ENCODE measurements around the gene ESPNL. TPM values are rescaled to one million over a fixed set of nuclear protein-coding genes. Genes with fewer than 3 reads are reported as not detected.

ESPNL gene
- total RNA-seq, 1 donor from 2014 or later = not detected

- Mint-ChIP-seq H3K27me3 (ENCODE audit: unreplicated experiment) (no peaks in the 10 kb centered on the region), H3K27ac (ENCODE audit: unreplicated experiment) (no peak overlapping the region), H3K9me3 (ENCODE audit: unreplicated experiment) (no peaks in the 10 kb centered on the region), H3K4me1 (ENCODE audit: unreplicated experiment) (peaks cover 10% of the 10 kb centered on the region), H3K36me3 (ENCODE audit: unreplicated experiment) (no peaks in the 10 kb centered on the region), H3K4me3 (ENCODE audit: unreplicated experiment) (no peak overlapping the region)
- no peak for DNase-seq (ENCODE audit: extremely low spot score, unreplicated experiment)
- TF ChIP-seq, protein P1, sequence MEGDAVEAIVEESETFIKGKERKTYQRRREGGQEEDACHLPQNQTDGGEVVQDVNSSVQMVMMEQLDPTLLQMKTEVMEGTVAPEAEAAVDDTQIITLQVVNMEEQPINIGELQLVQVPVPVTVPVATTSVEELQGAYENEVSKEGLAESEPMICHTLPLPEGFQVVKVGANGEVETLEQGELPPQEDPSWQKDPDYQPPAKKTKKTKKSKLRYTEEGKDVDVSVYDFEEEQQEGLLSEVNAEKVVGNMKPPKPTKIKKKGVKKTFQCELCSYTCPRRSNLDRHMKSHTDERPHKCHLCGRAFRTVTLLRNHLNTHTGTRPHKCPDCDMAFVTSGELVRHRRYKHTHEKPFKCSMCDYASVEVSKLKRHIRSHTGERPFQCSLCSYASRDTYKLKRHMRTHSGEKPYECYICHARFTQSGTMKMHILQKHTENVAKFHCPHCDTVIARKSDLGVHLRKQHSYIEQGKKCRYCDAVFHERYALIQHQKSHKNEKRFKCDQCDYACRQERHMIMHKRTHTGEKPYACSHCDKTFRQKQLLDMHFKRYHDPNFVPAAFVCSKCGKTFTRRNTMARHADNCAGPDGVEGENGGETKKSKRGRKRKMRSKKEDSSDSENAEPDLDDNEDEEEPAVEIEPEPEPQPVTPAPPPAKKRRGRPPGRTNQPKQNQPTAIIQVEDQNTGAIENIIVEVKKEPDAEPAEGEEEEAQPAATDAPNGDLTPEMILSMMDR (IDR thresholded peaks at IDR 0.05) = no peak
Observed at GRCh38 chr2:238133499-238134392, 33.6 kb downstream of the ESPNL start.

- H3K9me3 Mint-ChIP-seq (ENCODE audit: unreplicated experiment) = no peaks in the 10 kb centered on the region
- no peak overlapping the region for H3K4me3 Mint-ChIP-seq (ENCODE audit: unreplicated experiment)
- DNase-seq (ENCODE audit: extremely low spot score, unreplicated experiment) = no peak
- H3K27ac Mint-ChIP-seq (ENCODE audit: unreplicated experiment) = no peak overlapping the region
- H3K27me3 Mint-ChIP-seq (ENCODE audit: unreplicated experiment) = no peaks in the 10 kb centered on the region
- H3K4me1 Mint-ChIP-seq (ENCODE audit: unreplicated experiment) = peaks cover 11% of the 10 kb centered on the region
- TF ChIP-seq, protein P1 (IDR thresholded peaks at IDR 0.05) = no peak
- H3K36me3 Mint-ChIP-seq (ENCODE audit: unreplicated experiment) = no peaks in the 10 kb centered on the region
Observed at GRCh38 chr2:238134393-238134785, 34.2 kb downstream of the ESPNL start.

DNA sequence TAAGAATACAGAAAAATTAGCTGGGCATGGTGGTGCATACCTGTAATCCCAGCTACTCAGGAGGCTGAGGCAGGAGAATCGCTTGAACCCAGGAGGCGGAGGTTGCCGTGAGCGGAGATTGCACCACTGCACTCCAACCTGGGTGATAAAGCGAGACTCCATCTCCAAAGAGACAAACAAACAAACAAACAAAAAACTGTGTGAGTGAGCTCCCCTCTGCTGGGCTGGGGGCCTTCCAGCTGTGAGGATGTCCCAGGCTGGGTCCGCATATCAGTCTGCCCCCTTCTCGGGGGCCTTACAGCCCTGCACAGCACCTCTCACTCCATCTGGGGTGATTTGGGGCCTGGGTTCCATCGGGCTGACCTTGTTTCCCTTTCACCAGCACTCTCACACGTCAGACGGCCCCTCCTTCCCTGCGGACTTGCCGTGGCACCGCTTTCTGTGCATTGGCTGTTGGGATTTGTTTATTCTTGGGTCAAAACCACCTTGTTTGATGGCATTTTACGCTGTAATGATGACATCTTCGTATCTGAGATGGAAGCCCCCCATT, 35.5 kb downstream of the ESPNL start:
- no peaks in the 10 kb centered on the region for H3K9me3 Mint-ChIP-seq (ENCODE audit: unreplicated experiment)
- TF ChIP-seq, protein P1 (IDR thresholded peaks at IDR 0.05) = no peak
- DNase-seq (ENCODE audit: extremely low spot score, unreplicated experiment) = no peak

DNA sequence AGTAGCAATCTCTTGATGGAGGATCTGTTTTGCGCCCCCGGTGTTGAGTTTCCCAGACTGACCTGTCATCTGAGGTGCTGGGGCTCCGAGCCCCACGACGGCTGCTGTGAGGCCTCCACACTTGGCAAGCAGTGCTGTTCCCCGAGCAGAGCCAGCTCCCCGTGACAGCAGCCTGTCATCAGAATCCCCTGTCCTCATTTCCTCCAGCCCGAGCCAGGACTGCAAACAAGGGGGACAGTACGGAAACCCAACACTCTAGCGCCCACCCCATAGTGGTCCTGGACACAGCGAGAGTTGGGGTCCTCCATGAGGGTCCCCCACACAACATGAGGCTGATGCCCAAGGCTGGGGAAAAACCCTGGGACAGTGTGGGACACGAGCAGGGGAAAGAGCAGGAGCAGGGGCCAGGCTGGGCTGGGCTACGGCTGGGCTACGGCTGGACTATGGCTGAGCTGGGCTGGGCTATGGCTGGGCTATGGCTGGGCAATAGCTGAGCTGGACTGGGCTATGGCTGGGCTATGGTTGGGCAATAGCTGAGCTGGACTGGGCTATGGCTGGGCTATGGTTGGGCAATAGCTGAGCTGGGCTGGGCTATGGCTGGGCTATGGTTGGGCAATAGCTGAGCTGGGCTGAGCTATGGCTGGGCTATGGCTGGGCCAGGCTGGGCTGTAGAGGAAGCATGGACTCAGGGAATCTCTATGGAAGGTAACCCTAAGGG, 36.8 kb downstream of the ESPNL start:
- no peaks in the 10 kb centered on the region for H3K36me3 Mint-ChIP-seq (ENCODE audit: unreplicated experiment)
- no peak overlapping the region for H3K4me3 Mint-ChIP-seq (ENCODE audit: unreplicated experiment)
- H3K4me1 Mint-ChIP-seq (ENCODE audit: unreplicated experiment) = peaks cover 16% of the 10 kb centered on the region
- no peak overlapping the region for H3K27ac Mint-ChIP-seq (ENCODE audit: unreplicated experiment)
- TF ChIP-seq, protein P1 (IDR thresholded peaks at IDR 0.05) = no peak
- DNase-seq (ENCODE audit: extremely low spot score, unreplicated experiment) = no peak
- no peaks in the 10 kb centered on the region for H3K27me3 Mint-ChIP-seq (ENCODE audit: unreplicated experiment)
- H3K9me3 Mint-ChIP-seq (ENCODE audit: unreplicated experiment) = no peaks in the 10 kb centered on the region

More for the DNA sequence above, 35.5 kb downstream of the ESPNL start:
- no peak overlapping the region for H3K4me3 Mint-ChIP-seq (ENCODE audit: unreplicated experiment)
- H3K36me3 Mint-ChIP-seq (ENCODE audit: unreplicated experiment) = no peaks in the 10 kb centered on the region
- no peaks in the 10 kb centered on the region for H3K27me3 Mint-ChIP-seq (ENCODE audit: unreplicated experiment)
- no peak overlapping the region for H3K27ac Mint-ChIP-seq (ENCODE audit: unreplicated experiment)
- H3K4me1 Mint-ChIP-seq (ENCODE audit: unreplicated experiment) = peaks cover 11% of the 10 kb centered on the region

GRCh38 chr2:238137885-238138284, 37.7 kb downstream of the ESPNL start:
- Mint-ChIP-seq H3K27me3 (ENCODE audit: unreplicated experiment) (no peaks in the 10 kb centered on the region), H3K4me3 (ENCODE audit: unreplicated experiment) (no peak overlapping the region), H3K9me3 (ENCODE audit: unreplicated experiment) (no peaks in the 10 kb centered on the region), H3K27ac (ENCODE audit: unreplicated experiment) (no peak overlapping the region), H3K36me3 (ENCODE audit: unreplicated experiment) (no peaks in the 10 kb centered on the region), H3K4me1 (ENCODE audit: unreplicated experiment) (peaks cover 18% of the 10 kb centered on the region)
- DNase-seq (ENCODE audit: extremely low spot score, unreplicated experiment) = no peak
- TF ChIP-seq, protein P1 (IDR thresholded peaks at IDR 0.05) = no peak
